ENCODE measurements around the gene PDPR. TPM values are rescaled to one million over a fixed set of nuclear protein-coding genes. Genes with fewer than 3 reads are reported as not detected.
"Not testable (repeated sequence)": the region's sequence is repeated elsewhere in the genome, so short reads cannot be mapped to it uniquely, and the experiment has no call there.

PDPR gene
- total and polyA plus RNA-seq, 2 of the 4 experiments (the other 2 are of a cell fraction) = 12.2 to 19.4 TPM

DNA sequence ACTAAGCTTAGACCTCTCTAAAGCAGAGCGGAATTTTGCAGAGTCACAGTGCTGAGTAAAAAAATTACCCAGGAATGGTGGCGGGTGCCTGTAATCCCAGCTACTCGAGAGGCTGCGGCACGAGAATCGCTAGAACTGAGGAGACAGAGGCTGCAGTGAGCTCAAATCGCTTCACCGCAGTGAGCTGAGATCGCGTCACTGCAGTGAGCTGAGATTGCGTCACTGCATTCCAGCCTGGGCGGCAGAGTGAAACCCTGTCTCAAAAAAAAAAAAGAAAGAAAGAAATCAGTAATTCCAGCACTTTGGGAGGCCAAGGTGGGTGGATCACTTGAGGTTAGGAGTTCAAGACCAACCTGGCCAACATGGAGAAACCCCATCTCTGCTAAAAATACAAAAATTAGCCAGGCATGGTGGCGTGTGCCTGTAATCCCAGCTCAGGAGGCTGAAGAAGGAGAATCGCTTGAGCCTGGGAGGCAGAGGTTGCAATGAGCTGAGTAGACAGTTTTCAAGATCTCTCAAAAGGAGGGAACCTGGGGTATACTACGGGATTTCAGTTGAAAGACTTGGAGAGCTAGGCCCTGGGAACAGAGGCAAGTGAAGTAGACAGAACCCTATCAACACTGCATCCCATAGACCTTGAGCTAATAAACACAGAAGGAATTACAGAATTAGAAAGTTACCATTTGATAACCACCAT is 4.4 kb upstream of the PDPR start:
- H3K4me3 ChIP-seq (ENCODE audit: insufficient read depth, low read depth, low read length); H2BK5ac ChIP-seq (ENCODE audit: low read depth, low read length, poor library complexity, severe bottlenecking); H4K20me1 ChIP-seq (ENCODE audit: insufficient read depth, low read length); H3K4me2 ChIP-seq (ENCODE audit: low read depth, low read length); H3K23ac ChIP-seq (ENCODE audit: low read depth, low read length); H3K27ac ChIP-seq (ENCODE audit: insufficient read depth, low read length); ATAC-seq (ENCODE audit: low read depth); POLR2A ChIA-PET (ENCODE audit: unreplicated experiment); H3K56ac ChIP-seq (ENCODE audit: extremely low read depth, insufficient read depth, low read length); H4K8ac ChIP-seq (ENCODE audit: low read depth in 2 of 2, low read length in 2 of 2); H2BK20ac ChIP-seq (ENCODE audit: low read depth, low read length); H2AK9ac ChIP-seq (replicated peaks; ENCODE audit: low read depth, low read length, poor library complexity); H3K9ac ChIP-seq (ENCODE audit: low read depth, low read length); H3K36me3 ChIP-seq (ENCODE audit: control insufficient read depth, insufficient read depth, low read length); H3K27me3 ChIP-seq (ENCODE audit: control insufficient read depth, insufficient read depth, low read length); H3K4ac ChIP-seq (ENCODE audit: low read depth, low read length); dilution Hi-C loops (cut with HindIII; ENCODE audit: low sequenced_read_pairs, unreplicated experiment); H2AK5ac ChIP-seq (ENCODE audit: low read depth, low read length); H3K9me3 ChIP-seq (ENCODE audit: control insufficient read depth, insufficient read depth, low read length); H3K79me1 ChIP-seq (ENCODE audit: low read depth in 1 of 2, low read length in 2 of 2); intact Hi-C loops (cut with micrococcal nuclease); H2BK120ac ChIP-seq (ENCODE audit: low read depth, low read length); H4K5ac ChIP-seq (ENCODE audit: low read depth, low read length); BruUV-seq (replicated peaks); H3K9me1 ChIP-seq (ENCODE audit: insufficient read depth, low read length); H3K14ac ChIP-seq (replicated peaks; ENCODE audit: low read depth, low read length); H4K91ac ChIP-seq (ENCODE audit: insufficient read depth, low read depth, low read length); H3K18ac ChIP-seq (ENCODE audit: low read depth, low read length); H3K4me1 ChIP-seq (ENCODE audit: control insufficient read depth, insufficient read depth, low read length); H2AFZ ChIP-seq (replicated peaks; ENCODE audit: low read length, poor library complexity); CTCF ChIA-PET; H2BK15ac ChIP-seq (ENCODE audit: low read depth, low read length); in situ Hi-C loops (cut with MboI; ENCODE audit: low sequenced_read_pairs): not testable (repeated sequence)
- peak; percentile 43 for DNase-seq
- peak; percentile 74 for TF ChIP-seq CEBPB (IDR thresholded peaks at IDR 0.05; ENCODE audit: low read depth, low read length)
- 85% methylated on average over 9 of the region's 15 CpGs; no CpG with 5 or more reads in 1 of the 2 experiments for WGBS, 2 experiments (ENCODE audit: extremely low coverage in 2 of 2, insufficient read length in 1 of 2)

DNA sequence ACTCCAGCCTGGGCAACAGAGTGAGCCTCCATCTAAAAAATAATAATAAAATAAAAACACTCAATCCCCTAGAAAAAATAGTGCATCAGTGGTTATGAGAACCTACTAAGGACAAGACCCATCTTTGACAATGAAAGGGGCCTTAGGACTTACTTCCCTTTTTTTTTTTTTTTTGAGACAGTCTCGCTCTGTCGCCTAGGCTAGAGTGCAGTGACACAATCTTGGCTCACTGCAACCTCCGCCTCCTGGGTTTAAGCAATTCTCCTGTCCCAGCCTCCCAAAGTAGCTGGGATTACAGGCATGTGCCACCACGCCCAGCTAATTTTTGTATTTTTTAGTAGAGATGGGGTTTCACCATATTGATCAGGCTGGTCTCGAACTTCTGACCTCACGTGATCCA is 2.0 kb upstream of the PDPR start:
- POLR2A ChIA-PET (ENCODE audit: unreplicated experiment); BruUV-seq (replicated peaks); in situ Hi-C loops (cut with MboI; ENCODE audit: low sequenced_read_pairs): not testable (repeated sequence)

More for the DNA sequence above, 2.0 kb upstream of the PDPR start:
- H3K9ac ChIP-seq (ENCODE audit: low read depth, low read length); DNase-seq; H2AK9ac ChIP-seq (replicated peaks; ENCODE audit: low read depth, low read length, poor library complexity); H3K27me3 ChIP-seq (ENCODE audit: control insufficient read depth, insufficient read depth, low read length); ATAC-seq (ENCODE audit: low read depth); dilution Hi-C loops (cut with HindIII; ENCODE audit: low sequenced_read_pairs, unreplicated experiment); H4K20me1 ChIP-seq (ENCODE audit: insufficient read depth, low read length); H3K4me1 ChIP-seq (ENCODE audit: control insufficient read depth, insufficient read depth, low read length); H3K18ac ChIP-seq (ENCODE audit: low read depth, low read length); H2BK15ac ChIP-seq (ENCODE audit: low read depth, low read length); H3K23ac ChIP-seq (ENCODE audit: low read depth, low read length); H3K14ac ChIP-seq (replicated peaks; ENCODE audit: low read depth, low read length); H3K36me3 ChIP-seq (ENCODE audit: control insufficient read depth, insufficient read depth, low read length); H3K9me3 ChIP-seq (ENCODE audit: control insufficient read depth, insufficient read depth, low read length); H2BK20ac ChIP-seq (ENCODE audit: low read depth, low read length); H3K27ac ChIP-seq (ENCODE audit: insufficient read depth, low read length); H4K91ac ChIP-seq (ENCODE audit: insufficient read depth, low read depth, low read length); H2AK5ac ChIP-seq (ENCODE audit: low read depth, low read length); H3K4me2 ChIP-seq (ENCODE audit: low read depth, low read length); H3K9me1 ChIP-seq (ENCODE audit: insufficient read depth, low read length); intact Hi-C loops (cut with micrococcal nuclease); H2AFZ ChIP-seq (replicated peaks; ENCODE audit: low read length, poor library complexity); H3K4ac ChIP-seq (ENCODE audit: low read depth, low read length); CTCF ChIA-PET; H2BK120ac ChIP-seq (ENCODE audit: low read depth, low read length); H4K8ac ChIP-seq (ENCODE audit: low read depth in 2 of 2, low read length in 2 of 2); H3K4me3 ChIP-seq (ENCODE audit: insufficient read depth, low read depth, low read length); H4K5ac ChIP-seq (ENCODE audit: low read depth, low read length); H3K56ac ChIP-seq (ENCODE audit: extremely low read depth, insufficient read depth, low read length); H2BK5ac ChIP-seq (ENCODE audit: low read depth, low read length, poor library complexity, severe bottlenecking): not testable (repeated sequence)
- H3K79me1 ChIP-seq (ENCODE audit: low read depth in 1 of 2, low read length in 2 of 2) = peaks cover 0 to 13% of the 10 kb centered on the region in 2 experiments; a peak in 1 of 4 replicates
- WGBS, 2 experiments (ENCODE audit: extremely low coverage in 2 of 2, insufficient read length in 1 of 2) = no CpG with 5 or more reads among the region's 6 CpGs
